H9 (cell line): ENCODE data around the gene MMD2. TPM values are rescaled to one million over a fixed set of nuclear protein-coding genes. Genes with fewer than 3 reads are reported as not detected.

Source experiments
- DNase-seq: peaks from one replicate; pipeline ENCODE4 v3.0.0-alpha.2; 2017
- H2AFZ ChIP-seq: one replicate; pipeline ENCODE4 v1.6.1; 2013; ENCODE audit warnings: mild to moderate bottlenecking, low read length, control low read depth, moderate library complexity
- H2AK5ac ChIP-seq: 2 replicates; pipeline ENCODE4 v1.6.1; 2013; ENCODE audit warnings: low read length, control low read depth, mixed read lengths; ENCODE audit not compliant: insufficient read length
- H2BK120ac ChIP-seq: one replicate; pipeline ENCODE4 v1.6.1; 2013; ENCODE audit warnings: low read depth, mild to moderate bottlenecking, low read length, control low read depth, inconsistent platforms; ENCODE audit not compliant: poor library complexity, severe bottlenecking
- H2BK12ac ChIP-seq: 2 replicates; pipeline ENCODE4 v1.6.1; 2013; ENCODE audit warnings: low read length, control low read depth, mixed read lengths, low read depth; ENCODE audit not compliant: insufficient read length
- H2BK15ac ChIP-seq: 2 replicates; pipeline ENCODE4 v1.6.1; 2013; ENCODE audit warnings: low read depth, low read length, control low read depth
- H2BK20ac ChIP-seq: one replicate; pipeline ENCODE4 v1.6.1; 2013; ENCODE audit warnings: low read depth, mild to moderate bottlenecking, low read length, control low read depth, inconsistent platforms; ENCODE audit not compliant: poor library complexity, severe bottlenecking
- H2BK5ac ChIP-seq: 2 replicates; pipeline ENCODE4 v1.6.1; 2013; ENCODE audit warnings: low read length, control low read depth, mixed read lengths; ENCODE audit not compliant: insufficient read length
- H3K14ac ChIP-seq: 2 replicates; pipeline ENCODE4 v1.6.1; 2013; ENCODE audit warnings: low read length, control low read depth; ENCODE audit not compliant: insufficient read depth
- H3K18ac ChIP-seq: 2 replicates; pipeline ENCODE4 v1.6.1; 2013; ENCODE audit warnings: low read depth, mild to moderate bottlenecking, mixed read lengths, low read length, control low read depth; ENCODE audit not compliant: insufficient read length
- H3K23ac ChIP-seq: 2 replicates; pipeline ENCODE4 v1.6.1; 2013; ENCODE audit warnings: low read length, control low read depth, mixed read lengths, low read depth; ENCODE audit not compliant: insufficient read length
- H3K23me2 ChIP-seq: 2 replicates; pipeline ENCODE4 v1.6.1; 2013; ENCODE audit warnings: low read depth, mild to moderate bottlenecking, mixed read lengths, low read length, control low read depth; ENCODE audit not compliant: insufficient read length, poor library complexity, severe bottlenecking
- H3K27ac ChIP-seq: 2 replicates; pipeline ENCODE4 v1.5.1; 2013; ENCODE audit warnings: low read length, control low read depth, mixed read lengths, low read depth; ENCODE audit not compliant: insufficient read length
- H3K27me3 ChIP-seq: 2 replicates; pipeline ENCODE4 v1.6.1; 2013; ENCODE audit warnings: low read length, control low read depth, inconsistent platforms; ENCODE audit not compliant: insufficient read depth
- H3K4ac ChIP-seq: 2 replicates; pipeline ENCODE4 v1.6.1; 2013; ENCODE audit warnings: low read depth, mild to moderate bottlenecking, control low read depth, inconsistent platforms, low read length, moderate library complexity
- H3K4me1 ChIP-seq: 2 replicates; pipeline ENCODE4 v1.6.1; 2013; ENCODE audit warnings: low read length, control low read depth, inconsistent platforms; ENCODE audit not compliant: insufficient read depth
- H3K4me2 ChIP-seq: 2 replicates; pipeline ENCODE4 v1.6.1; 2013; ENCODE audit warnings: low read length, control low read depth, mixed read lengths; ENCODE audit not compliant: insufficient read length, insufficient read depth
- H3K56ac ChIP-seq: 2 replicates; pipeline ENCODE4 v1.6.1; 2013; ENCODE audit warnings: low read depth, mild to moderate bottlenecking, mixed read lengths, low read length, control low read depth; ENCODE audit not compliant: insufficient read length
- H3K79me1 ChIP-seq: 2 replicates; pipeline ENCODE4 v1.6.1; 2013; ENCODE audit warnings: low read depth, mild to moderate bottlenecking, moderate library complexity, low read length, control low read depth, inconsistent platforms; ENCODE audit not compliant: insufficient read depth, poor library complexity, severe bottlenecking
- H3K79me2 ChIP-seq: 2 replicates; pipeline ENCODE4 v1.6.1; 2013; ENCODE audit warnings: low read length, control low read depth, inconsistent platforms; ENCODE audit not compliant: insufficient read depth
- H3K9ac ChIP-seq: 2 replicates; pipeline ENCODE4 v1.6.1; 2013; ENCODE audit warnings: low read length, control low read depth, mixed read lengths; ENCODE audit not compliant: insufficient read length; ENCODE audit errors: extremely low read depth
- H3K9me3 ChIP-seq: one replicate; pipeline ENCODE4 v1.6.1; 2013; ENCODE audit warnings: low read depth, low read length, inconsistent platforms; ENCODE audit not compliant: control insufficient read depth
- H3T11ph ChIP-seq: one replicate; pipeline ENCODE4 v1.6.1; 2013; ENCODE audit warnings: mild to moderate bottlenecking, low read length, control low read depth, inconsistent platforms
- H4K20me1 ChIP-seq: one replicate; pipeline ENCODE4 v1.6.1; 2013; ENCODE audit not compliant: control insufficient read depth, insufficient read length, insufficient read depth
- H4K5ac ChIP-seq: 2 replicates; pipeline ENCODE4 v1.6.1; 2013; ENCODE audit warnings: low read depth, mild to moderate bottlenecking, mixed read lengths, low read length, control low read depth; ENCODE audit not compliant: insufficient read length
- H4K8ac ChIP-seq: replicated peaks from 2 replicates; pipeline ENCODE4 v1.6.1; 2013; ENCODE audit warnings: low read length, control low read depth, mixed read lengths, low read depth; ENCODE audit not compliant: insufficient read length
- H4K91ac ChIP-seq: 2 replicates; pipeline ENCODE4 v1.6.1; 2013; ENCODE audit warnings: low read depth, mild to moderate bottlenecking, moderate library complexity, mixed read lengths, low read length, control low read depth; ENCODE audit not compliant: insufficient read length
- H3K27ac Mint-ChIP-seq, 3 experiments: 2 replicates in 2 of 3; 3 replicates in 1 of 3; pipeline ENCODE4 v1.8.0; 2020 to 2021; ENCODE audit warnings: mixed read lengths in 3 of 3, mild to moderate bottlenecking in 1 of 3, moderate library complexity in 1 of 3
- H3K27me3 Mint-ChIP-seq: 2 replicates; pipeline ENCODE4 v1.8.0; 2021; ENCODE audit warnings: low read depth, mild to moderate bottlenecking, moderate library complexity, mixed read lengths
- H3K36me3 Mint-ChIP-seq, 3 experiments: 2 replicates in 2 of 3; 3 replicates in 1 of 3; pipeline ENCODE4 v1.8.0; 2020 to 2021; ENCODE audit warnings: low read depth in 3 of 3, mixed read lengths in 3 of 3; ENCODE audit not compliant: insufficient read depth in 1 of 3
- H3K4me1 Mint-ChIP-seq, 2 experiments: 2 replicates each; pipeline ENCODE4 v1.8.0; 2020; ENCODE audit warnings: mixed read lengths in 2 of 2
- H3K4me3 Mint-ChIP-seq, 2 experiments: 2 replicates in 1 of 2; 3 replicates in 1 of 2; pipeline ENCODE4 v1.8.0; 2020 to 2021; ENCODE audit warnings: mild to moderate bottlenecking in 2 of 2, mixed read lengths in 2 of 2, moderate library complexity in 1 of 2
- H3K9me3 Mint-ChIP-seq, 2 experiments: 2 replicates in 1 of 2; 3 replicates in 1 of 2; pipeline ENCODE4 v1.8.0; 2020; ENCODE audit warnings: mild to moderate bottlenecking in 2 of 2, mixed read lengths in 2 of 2, moderate library complexity in 1 of 2
- WGBS: extraction: QIAGEN DNeasy Blood & Tissue Kit; methylation state at CpG from one replicate; pipeline ENCODE4 v1.1.7; 2013; ENCODE audit warnings: missing lambda C conversion rate, low lambda C conversion rate, mixed read lengths; ENCODE audit not compliant: insufficient read length; ENCODE audit errors: extremely low coverage; 5-methylcytosine and 5-hydroxymethylcytosine counted together
- total RNA-seq: library from RNA; stranded (reverse); gene quantifications from 2 replicates; pipeline ENCODE4 v1.2.1, GENCODE V29; 2021
- TF ChIP-seq, protein P1 (sequence below): fragments of 200-600 bp; sonication (generic); conservative IDR thresholded peaks from 3 replicates; pipeline ENCODE4 v1.8.0; 2021; ENCODE audit warnings: antibody characterized with exemption, mild to moderate bottlenecking

MMD2 gene
- total RNA-seq, 1 experiment from 2014 or later, result 0.20 TPM

- Mint-ChIP-seq H3K36me3 (no peaks in the 10 kb centered on the region), H3K4me3 (no peak overlapping the region), H3K9me3 (peaks cover 0 to 3% of the 10 kb centered on the region in 2 experiments; a peak in 2 of 5 replicates), H3K4me1 (no peaks in the 10 kb centered on the region), H3K27ac (no peak overlapping the region), H3K27me3 (peaks cover 2% of the 10 kb centered on the region)
- Histone ChIP-seq H2BK5ac (no peak overlapping the region), H3K27ac (no peak overlapping the region), H3K23me2 (no peaks in the 10 kb centered on the region), H3K79me2 (no peaks in the 10 kb centered on the region), H3K9ac (no peak overlapping the region), H3K27me3 (no peaks in the 10 kb centered on the region), H3K4ac (no peak overlapping the region), H4K20me1 (no peaks in the 10 kb centered on the region), H4K8ac (no peak overlapping the region), H3K18ac (no peak overlapping the region), H3K9me3 (no peaks in the 10 kb centered on the region), H3K4me2 (no peak overlapping the region), H2BK12ac (no peak overlapping the region), H3K4me1 (no peaks in the 10 kb centered on the region), H3T11ph (no peak overlapping the region), H3K23ac (no peak overlapping the region), H2BK15ac (no peak overlapping the region; the same call in 1 of the 2 replicates), H3K56ac (no peak overlapping the region), H2AK5ac (no peak overlapping the region), H3K79me1 (no peaks in the 10 kb centered on the region), H3K14ac (no peak overlapping the region; the same call in 1 of the 2 replicates), H4K91ac (no peak overlapping the region), H4K5ac (no peak overlapping the region), H2BK120ac (no peak overlapping the region), H2BK20ac (no peak overlapping the region), H2AFZ (no peak overlapping the region)
- DNase-seq, result no peak
- WGBS, result no CpG with 5 or more reads among the region's 8 CpGs
- TF ChIP-seq, protein P1, sequence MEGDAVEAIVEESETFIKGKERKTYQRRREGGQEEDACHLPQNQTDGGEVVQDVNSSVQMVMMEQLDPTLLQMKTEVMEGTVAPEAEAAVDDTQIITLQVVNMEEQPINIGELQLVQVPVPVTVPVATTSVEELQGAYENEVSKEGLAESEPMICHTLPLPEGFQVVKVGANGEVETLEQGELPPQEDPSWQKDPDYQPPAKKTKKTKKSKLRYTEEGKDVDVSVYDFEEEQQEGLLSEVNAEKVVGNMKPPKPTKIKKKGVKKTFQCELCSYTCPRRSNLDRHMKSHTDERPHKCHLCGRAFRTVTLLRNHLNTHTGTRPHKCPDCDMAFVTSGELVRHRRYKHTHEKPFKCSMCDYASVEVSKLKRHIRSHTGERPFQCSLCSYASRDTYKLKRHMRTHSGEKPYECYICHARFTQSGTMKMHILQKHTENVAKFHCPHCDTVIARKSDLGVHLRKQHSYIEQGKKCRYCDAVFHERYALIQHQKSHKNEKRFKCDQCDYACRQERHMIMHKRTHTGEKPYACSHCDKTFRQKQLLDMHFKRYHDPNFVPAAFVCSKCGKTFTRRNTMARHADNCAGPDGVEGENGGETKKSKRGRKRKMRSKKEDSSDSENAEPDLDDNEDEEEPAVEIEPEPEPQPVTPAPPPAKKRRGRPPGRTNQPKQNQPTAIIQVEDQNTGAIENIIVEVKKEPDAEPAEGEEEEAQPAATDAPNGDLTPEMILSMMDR, result peak; percentile 39; the same call in 2 of the 3 replicates
These were observed 42.9 kb downstream of the MMD2 start for GRCh38 chr7:4916113-4916512.
